SK-N-SH (cell line): ENCODE measurements around the gene DCLK1. TPM values are rescaled to one million over a fixed set of nuclear protein-coding genes. Genes with fewer than 3 reads are reported as not detected.

Source experiments
- CTCF ChIA-PET: fragments of 300-600, 350-600 bp; formaldehyde crosslinking; extraction: SDS; loops from one replicate; lab custom pipeline; 2021; lab: Yijun Ruan, JAX
- POLR2A ChIA-PET: fragments of 350-600 bp; sonication (Branson Sonifier 250); formaldehyde crosslinking; extraction: SDS; loops from one replicate; lab custom pipeline; 2020; ENCODE audit warnings: antibody characterized with exemption, inconsistent platforms; lab: Yijun Ruan, JAX
- DNase-seq: peaks from one replicate; pipeline ENCODE4 v3.0.0; 2012
- H2AFZ ChIP-seq: fragments of 200-600 bp; sonication (generic); 2 replicates; pipeline ENCODE4 v1.8.1; 2016; ENCODE audit warnings: antibody characterized with exemption, mild to moderate bottlenecking, low read depth
- H3F3A ChIP-seq: fragments of 200-600 bp; sonication (generic); replicated peaks from 2 replicates; pipeline ENCODE3; 2016; ENCODE audit warnings: antibody characterized with exemption, mild to moderate bottlenecking; ENCODE audit not compliant: insufficient read depth
- H3K27ac ChIP-seq, 2 experiments: fragments of 200-500 bp in 1 of 2; fragments of 200-600 bp in 1 of 2; sonication (Bioruptor generic) in 1 of 2; sonication (generic), shearing (Covaris generic) in 1 of 2; 2 replicates each; pipeline versions ENCODE4 v1.5.1 to v1.6.1; 2014 to 2016; ENCODE audit warnings: low read depth in 2 of 2, inconsistent platforms in 1 of 2, low read length in 1 of 2, mild to moderate bottlenecking in 1 of 2, mixed read lengths in 1 of 2
- H3K27me3 ChIP-seq: fragments of 200-600 bp; sonication (generic), shearing (Covaris generic); 2 replicates; pipeline ENCODE4 v1.6.1; 2016; ENCODE audit warnings: mixed run types; ENCODE audit not compliant: insufficient read depth
- H3K36me3 ChIP-seq, 2 experiments: fragments of 200-500 bp in 1 of 2; fragments of 200-600 bp in 1 of 2; sonication (Bioruptor generic) in 1 of 2; sonication (generic) in 1 of 2; replicated peaks in 1 of 2; 2 replicates each; pipeline versions ENCODE3 to v1.5.1; 2014 to 2016; ENCODE audit warnings: low read length in 1 of 2, mild to moderate bottlenecking in 1 of 2; ENCODE audit not compliant: insufficient read depth in 2 of 2, control insufficient read depth in 1 of 2
- H3K4me1 ChIP-seq, 2 experiments: fragments of 200-500 bp in 1 of 2; fragments of 200-600 bp in 1 of 2; sonication (Bioruptor generic) in 1 of 2; sonication (generic), shearing (Covaris generic) in 1 of 2; 2 replicates each; pipeline versions ENCODE4 v1.5.1 to v1.6.1; 2014 to 2016; ENCODE audit warnings: low read depth in 1 of 2, low read length in 1 of 2, mixed run types in 1 of 2; ENCODE audit not compliant: insufficient read depth in 2 of 2, control insufficient read depth in 1 of 2
- H3K4me2 ChIP-seq: fragments of 200-600 bp; sonication (generic), shearing (Covaris generic); 2 replicates; pipeline ENCODE4 v1.6.1; 2017; ENCODE audit warnings: mixed run types
- H3K4me3 ChIP-seq, 2 experiments: fragments of 200-500 bp in 1 of 2; fragments of 200-600 bp in 1 of 2; sonication (Bioruptor generic) in 1 of 2; sonication (generic), shearing (Covaris generic) in 1 of 2; 2 replicates each; pipeline versions ENCODE4 v1.5.1 to v1.8.1; 2014 to 2016; ENCODE audit warnings: low read depth in 2 of 2, inconsistent platforms in 1 of 2, low read length in 1 of 2, mild to moderate bottlenecking in 1 of 2, mixed read lengths in 1 of 2, moderate library complexity in 1 of 2
- H3K79me2 ChIP-seq: fragments of 200-600 bp; sonication (generic); 2 replicates; pipeline ENCODE4 v1.8.1; 2017; ENCODE audit warnings: mild to moderate bottlenecking; ENCODE audit not compliant: insufficient read depth
- H3K9ac ChIP-seq: fragments of 200-600 bp; sonication (generic); 2 replicates; pipeline ENCODE4 v1.6.1; 2017; ENCODE audit warnings: mixed run types
- H3K9me2 ChIP-seq: fragments of 200-600 bp; sonication (generic); 2 replicates; pipeline ENCODE4 v1.6.1; 2017; ENCODE audit warnings: mixed run types
- H3K9me3 ChIP-seq: fragments of 200-600 bp; sonication (generic); 2 replicates; pipeline ENCODE4 v1.6.1; 2017; ENCODE audit warnings: mixed run types, mild to moderate bottlenecking, moderate library complexity
- H4K20me1 ChIP-seq: fragments of 200-600 bp; sonication (generic); 2 replicates; pipeline ENCODE4 v1.6.1; 2017; ENCODE audit warnings: mild to moderate bottlenecking, mixed run types; ENCODE audit not compliant: insufficient read depth
- ELF1 ChIP-seq: IDR thresholded peaks from 2 replicates; pipeline ENCODE4 v1.4.0; 2012
- EP300 ChIP-seq, 2 experiments: IDR thresholded peaks; 2 replicates each; pipeline versions ENCODE4 v1.4.0 to v1.6.1; 2012; ENCODE audit warnings: borderline replicate concordance in 1 of 2, low read depth in 1 of 2, low read length in 1 of 2
- FOSL2 ChIP-seq: IDR thresholded peaks from 2 replicates; pipeline ENCODE4 v1.4.0; 2012; ENCODE audit warnings: low read depth, mild to moderate bottlenecking, moderate library complexity, borderline replicate concordance
- GATA2 ChIP-seq: sonication (generic); formaldehyde crosslinking; IDR thresholded peaks from 2 replicates; pipeline ENCODE4 v1.5.0; 2020; ENCODE audit warnings: mild to moderate bottlenecking, missing genetic modification reagents
- JUND ChIP-seq: IDR thresholded peaks from 2 replicates; pipeline ENCODE4 v1.4.0; 2012
- NFIC ChIP-seq: IDR thresholded peaks from 2 replicates; pipeline ENCODE4 v1.4.0; 2012; ENCODE audit warnings: borderline replicate concordance
- POLR2AphosphoS5 ChIP-seq: IDR thresholded peaks from 2 replicates; pipeline ENCODE4 v1.6.1; 2012; ENCODE audit warnings: low read depth, low read length
- RAD21 ChIP-seq: IDR thresholded peaks from 2 replicates; pipeline ENCODE4 v1.6.1; 2012; ENCODE audit warnings: mild to moderate bottlenecking, low read length
- RFX5 ChIP-seq: IDR thresholded peaks from 2 replicates; pipeline ENCODE4 v1.6.1; 2012; ENCODE audit warnings: mild to moderate bottlenecking, improper control_type of control experiment, low read length
- RXRA ChIP-seq: IDR thresholded peaks from 2 replicates; pipeline ENCODE4 v1.4.0; 2012; ENCODE audit warnings: low read depth, mild to moderate bottlenecking, borderline replicate concordance
- SMC3 ChIP-seq: IDR thresholded peaks from 2 replicates; pipeline ENCODE4 v1.6.1; 2012; ENCODE audit warnings: low read depth, low read length, improper control_type of control experiment
- TAF1 ChIP-seq: IDR thresholded peaks from 2 replicates; pipeline ENCODE4 v1.6.1; 2012; ENCODE audit warnings: low read depth, mild to moderate bottlenecking, low read length, moderate library complexity, borderline replicate concordance
- YY1 ChIP-seq: IDR thresholded peaks from 2 replicates; pipeline ENCODE4 v1.4.0; 2012; ENCODE audit warnings: low read depth, mild to moderate bottlenecking
- WGBS: methylation state at CpG from one replicate; pipeline ENCODE4 v1.1.6; 2017; ENCODE audit warnings: low lambda C conversion rate; 5-methylcytosine and 5-hydroxymethylcytosine counted together
- polyA plus RNA-seq, 3 experiments: library from polyadenylated mRNA; depleted of rRNA; stranded (reverse); fragments of >200 nt; gene quantifications; 2 replicates each; pipeline ENCODE4 v1.2.3, GENCODE V29; 2012
- TF ChIP-seq, protein P1 (sequence below): fragments of 200-600 bp; sonication (generic); IDR thresholded peaks from 2 replicates; pipeline ENCODE4 v1.6.1; 2017; ENCODE audit warnings: antibody characterized with exemption, mild to moderate bottlenecking, moderate library complexity
- TF ChIP-seq, protein P2 (sequence below): fragments of 150-350 bp; IDR thresholded peaks from 2 replicates; pipeline ENCODE4 v1.6.1; 2016; ENCODE audit warnings: mild to moderate bottlenecking, low read depth, low read length
- TF ChIP-seq, protein P3 (sequence below): IDR thresholded peaks from 2 replicates; pipeline ENCODE4 v1.4.0; 2012; ENCODE audit warnings: low read depth, borderline replicate concordance
- TF ChIP-seq, protein P4 (sequence below): IDR thresholded peaks from 2 replicates; pipeline ENCODE4 v1.4.0; 2012; ENCODE audit warnings: low read depth, borderline replicate concordance
- TF ChIP-seq, protein P5 (sequence below): fragments of 150-350 bp; IDR thresholded peaks from 2 replicates; pipeline ENCODE4 v1.6.1; 2017; ENCODE audit warnings: antibody characterized with exemption, low read length, low read depth, borderline replicate concordance
- TF ChIP-seq, protein P6 (sequence below): IDR thresholded peaks from 2 replicates; pipeline ENCODE4 v1.6.1; 2012; ENCODE audit warnings: mild to moderate bottlenecking, low read depth, low read length, moderate library complexity

Gene DCLK1
- polyA plus RNA-seq, 1 of the 3 experiments (the other 2 are of a cell fraction), result 1.1 TPM

DNA sequence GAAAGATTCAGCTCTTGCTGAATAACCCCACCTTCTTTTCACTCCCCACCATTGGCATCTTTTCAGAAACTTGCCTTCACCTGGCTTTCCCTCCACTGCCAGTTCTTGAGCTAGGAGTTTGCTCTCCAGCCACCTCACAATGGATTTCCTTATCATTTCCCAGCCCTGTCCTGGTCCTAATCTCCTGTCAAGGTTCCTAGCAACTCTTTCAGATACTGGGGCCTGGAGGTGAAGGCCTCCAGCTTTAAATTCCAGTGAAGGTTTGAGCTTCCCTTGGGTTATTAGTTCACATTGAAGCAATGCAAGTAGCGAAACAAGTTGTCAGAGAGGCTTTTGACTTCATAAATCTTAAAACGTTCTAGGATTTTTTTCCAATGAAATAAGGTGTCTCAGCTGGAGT lies 333.9 kb downstream of the DCLK1 start (continued):
- no peak for TF ChIP-seq RAD21

DNA sequence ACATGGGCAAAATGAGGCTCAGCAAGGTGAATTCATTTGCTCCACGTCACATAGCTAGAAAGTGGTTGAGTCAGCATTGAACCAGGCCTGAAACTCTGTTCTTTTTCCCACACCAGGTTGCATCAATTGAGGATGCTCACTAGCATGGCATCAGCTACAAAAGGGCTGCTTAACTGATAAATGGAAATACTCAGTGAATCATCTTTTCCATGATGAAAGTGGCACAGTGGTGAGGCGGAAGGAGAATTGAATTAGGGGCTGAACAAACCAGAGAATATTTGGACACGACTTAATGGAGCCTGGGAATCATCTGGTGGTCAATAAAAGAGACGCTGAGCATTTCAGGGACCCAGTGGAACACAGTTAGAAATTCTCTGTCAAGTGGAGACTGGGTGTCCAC lies 334.6 kb downstream of the DCLK1 start:
- H3K9me2 ChIP-seq, result no peaks in the 10 kb centered on the region
- H3K4me1 ChIP-seq, result peaks cover 0 to 9% of the 10 kb centered on the region in 2 experiments; a peak in 2 of 4 replicates
- H3K27me3 ChIP-seq, result no peaks in the 10 kb centered on the region
- H3K79me2 ChIP-seq, result no peaks in the 10 kb centered on the region
- POLR2A ChIA-PET, result no interaction called here
- no peaks in the 10 kb centered on the region for H3K9me3 ChIP-seq
- no peaks in the 10 kb centered on the region for H3K36me3 ChIP-seq
- H4K20me1 ChIP-seq, result no peaks in the 10 kb centered on the region
- H2AFZ ChIP-seq, result no peak overlapping the region
- H3K27ac ChIP-seq, result no peak overlapping the region
- H3K4me2 ChIP-seq, result no peak overlapping the region
- TF ChIP-seq NFIC (no peak), RAD21 (no peak), RFX5 (no peak), ELF1 (no peak), TAF1 (no peak), RXRA (no peak), YY1 (no peak), SMC3 (no peak), EP300 (IDR thresholded peaks at IDR 0.05; ENCODE audit: borderline replicate concordance in 1 of 2, low read depth in 1 of 2, low read length in 1 of 2) (no peak), FOSL2 (no peak), POLR2AphosphoS5 (no peak), JUND (no peak), GATA2 (CRISPR knock-in tag) (no peak)
- TF ChIP-seq, protein P1, sequence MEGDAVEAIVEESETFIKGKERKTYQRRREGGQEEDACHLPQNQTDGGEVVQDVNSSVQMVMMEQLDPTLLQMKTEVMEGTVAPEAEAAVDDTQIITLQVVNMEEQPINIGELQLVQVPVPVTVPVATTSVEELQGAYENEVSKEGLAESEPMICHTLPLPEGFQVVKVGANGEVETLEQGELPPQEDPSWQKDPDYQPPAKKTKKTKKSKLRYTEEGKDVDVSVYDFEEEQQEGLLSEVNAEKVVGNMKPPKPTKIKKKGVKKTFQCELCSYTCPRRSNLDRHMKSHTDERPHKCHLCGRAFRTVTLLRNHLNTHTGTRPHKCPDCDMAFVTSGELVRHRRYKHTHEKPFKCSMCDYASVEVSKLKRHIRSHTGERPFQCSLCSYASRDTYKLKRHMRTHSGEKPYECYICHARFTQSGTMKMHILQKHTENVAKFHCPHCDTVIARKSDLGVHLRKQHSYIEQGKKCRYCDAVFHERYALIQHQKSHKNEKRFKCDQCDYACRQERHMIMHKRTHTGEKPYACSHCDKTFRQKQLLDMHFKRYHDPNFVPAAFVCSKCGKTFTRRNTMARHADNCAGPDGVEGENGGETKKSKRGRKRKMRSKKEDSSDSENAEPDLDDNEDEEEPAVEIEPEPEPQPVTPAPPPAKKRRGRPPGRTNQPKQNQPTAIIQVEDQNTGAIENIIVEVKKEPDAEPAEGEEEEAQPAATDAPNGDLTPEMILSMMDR, result no peak
- TF ChIP-seq, protein P2, sequence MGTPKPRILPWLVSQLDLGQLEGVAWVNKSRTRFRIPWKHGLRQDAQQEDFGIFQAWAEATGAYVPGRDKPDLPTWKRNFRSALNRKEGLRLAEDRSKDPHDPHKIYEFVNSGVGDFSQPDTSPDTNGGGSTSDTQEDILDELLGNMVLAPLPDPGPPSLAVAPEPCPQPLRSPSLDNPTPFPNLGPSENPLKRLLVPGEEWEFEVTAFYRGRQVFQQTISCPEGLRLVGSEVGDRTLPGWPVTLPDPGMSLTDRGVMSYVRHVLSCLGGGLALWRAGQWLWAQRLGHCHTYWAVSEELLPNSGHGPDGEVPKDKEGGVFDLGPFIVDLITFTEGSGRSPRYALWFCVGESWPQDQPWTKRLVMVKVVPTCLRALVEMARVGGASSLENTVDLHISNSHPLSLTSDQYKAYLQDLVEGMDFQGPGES, result no peak
- TF ChIP-seq, protein P3, sequence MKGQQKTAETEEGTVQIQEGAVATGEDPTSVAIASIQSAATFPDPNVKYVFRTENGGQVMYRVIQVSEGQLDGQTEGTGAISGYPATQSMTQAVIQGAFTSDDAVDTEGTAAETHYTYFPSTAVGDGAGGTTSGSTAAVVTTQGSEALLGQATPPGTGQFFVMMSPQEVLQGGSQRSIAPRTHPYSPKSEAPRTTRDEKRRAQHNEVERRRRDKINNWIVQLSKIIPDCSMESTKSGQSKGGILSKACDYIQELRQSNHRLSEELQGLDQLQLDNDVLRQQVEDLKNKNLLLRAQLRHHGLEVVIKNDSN, result no peak
- TF ChIP-seq, protein P4, sequence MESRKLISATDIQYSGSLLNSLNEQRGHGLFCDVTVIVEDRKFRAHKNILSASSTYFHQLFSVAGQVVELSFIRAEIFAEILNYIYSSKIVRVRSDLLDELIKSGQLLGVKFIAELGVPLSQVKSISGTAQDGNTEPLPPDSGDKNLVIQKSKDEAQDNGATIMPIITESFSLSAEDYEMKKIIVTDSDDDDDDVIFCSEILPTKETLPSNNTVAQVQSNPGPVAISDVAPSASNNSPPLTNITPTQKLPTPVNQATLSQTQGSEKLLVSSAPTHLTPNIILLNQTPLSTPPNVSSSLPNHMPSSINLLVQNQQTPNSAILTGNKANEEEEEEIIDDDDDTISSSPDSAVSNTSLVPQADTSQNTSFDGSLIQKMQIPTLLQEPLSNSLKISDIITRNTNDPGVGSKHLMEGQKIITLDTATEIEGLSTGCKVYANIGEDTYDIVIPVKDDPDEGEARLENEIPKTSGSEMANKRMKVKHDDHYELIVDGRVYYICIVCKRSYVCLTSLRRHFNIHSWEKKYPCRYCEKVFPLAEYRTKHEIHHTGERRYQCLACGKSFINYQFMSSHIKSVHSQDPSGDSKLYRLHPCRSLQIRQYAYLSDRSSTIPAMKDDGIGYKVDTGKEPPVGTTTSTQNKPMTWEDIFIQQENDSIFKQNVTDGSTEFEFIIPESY, result no peak
- TF ChIP-seq, protein P5, sequence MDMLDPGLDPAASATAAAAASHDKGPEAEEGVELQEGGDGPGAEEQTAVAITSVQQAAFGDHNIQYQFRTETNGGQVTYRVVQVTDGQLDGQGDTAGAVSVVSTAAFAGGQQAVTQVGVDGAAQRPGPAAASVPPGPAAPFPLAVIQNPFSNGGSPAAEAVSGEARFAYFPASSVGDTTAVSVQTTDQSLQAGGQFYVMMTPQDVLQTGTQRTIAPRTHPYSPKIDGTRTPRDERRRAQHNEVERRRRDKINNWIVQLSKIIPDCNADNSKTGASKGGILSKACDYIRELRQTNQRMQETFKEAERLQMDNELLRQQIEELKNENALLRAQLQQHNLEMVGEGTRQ, result no peak
- TF ChIP-seq, protein P6, sequence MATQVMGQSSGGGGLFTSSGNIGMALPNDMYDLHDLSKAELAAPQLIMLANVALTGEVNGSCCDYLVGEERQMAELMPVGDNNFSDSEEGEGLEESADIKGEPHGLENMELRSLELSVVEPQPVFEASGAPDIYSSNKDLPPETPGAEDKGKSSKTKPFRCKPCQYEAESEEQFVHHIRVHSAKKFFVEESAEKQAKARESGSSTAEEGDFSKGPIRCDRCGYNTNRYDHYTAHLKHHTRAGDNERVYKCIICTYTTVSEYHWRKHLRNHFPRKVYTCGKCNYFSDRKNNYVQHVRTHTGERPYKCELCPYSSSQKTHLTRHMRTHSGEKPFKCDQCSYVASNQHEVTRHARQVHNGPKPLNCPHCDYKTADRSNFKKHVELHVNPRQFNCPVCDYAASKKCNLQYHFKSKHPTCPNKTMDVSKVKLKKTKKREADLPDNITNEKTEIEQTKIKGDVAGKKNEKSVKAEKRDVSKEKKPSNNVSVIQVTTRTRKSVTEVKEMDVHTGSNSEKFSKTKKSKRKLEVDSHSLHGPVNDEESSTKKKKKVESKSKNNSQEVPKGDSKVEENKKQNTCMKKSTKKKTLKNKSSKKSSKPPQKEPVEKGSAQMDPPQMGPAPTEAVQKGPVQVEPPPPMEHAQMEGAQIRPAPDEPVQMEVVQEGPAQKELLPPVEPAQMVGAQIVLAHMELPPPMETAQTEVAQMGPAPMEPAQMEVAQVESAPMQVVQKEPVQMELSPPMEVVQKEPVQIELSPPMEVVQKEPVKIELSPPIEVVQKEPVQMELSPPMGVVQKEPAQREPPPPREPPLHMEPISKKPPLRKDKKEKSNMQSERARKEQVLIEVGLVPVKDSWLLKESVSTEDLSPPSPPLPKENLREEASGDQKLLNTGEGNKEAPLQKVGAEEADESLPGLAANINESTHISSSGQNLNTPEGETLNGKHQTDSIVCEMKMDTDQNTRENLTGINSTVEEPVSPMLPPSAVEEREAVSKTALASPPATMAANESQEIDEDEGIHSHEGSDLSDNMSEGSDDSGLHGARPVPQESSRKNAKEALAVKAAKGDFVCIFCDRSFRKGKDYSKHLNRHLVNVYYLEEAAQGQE, result no peak
- CTCF ChIA-PET, result interaction anchor here (1.1 to 1.3 kb wide), 3 partner anchors 8 to 14 kb away, joined by 3 to 4 read pairs (median 3); no protein-coding TSS in a partner anchor
- no peaks in the 10 kb centered on the region for H3F3A ChIP-seq
- WGBS, result 51% methylated on average over 4 of the region's 4 CpGs
- H3K9ac ChIP-seq, result no peak overlapping the region
- no peak overlapping the region for H3K4me3 ChIP-seq
- DNase-seq, result no peak
